GM21515 (cell line): ENCODE data around the gene PDF.

Experiments
- ATAC-seq: cut with Tn5 transposase; IDR thresholded peaks from one replicate; pipeline ENCODE4 v1.9.1; 2021; ENCODE audit not compliant: unreplicated experiment

Gene PDF

GRCh38 chr16:69285240-69285639 lies 45.1 kb downstream of the PDF start:
- ATAC-seq, result no peak

- ATAC-seq, result no peak
Measured at GRCh38 chr16:69283851-69284250, 46.5 kb downstream of the PDF start.

GRCh38 chr16:69277413-69277812 lies 53.0 kb downstream of the PDF start:
- ATAC-seq, result no peak
